A673 (cell line): Measurements from ENCODE around the gene EXOC5. TPM values are rescaled to one million over a fixed set of nuclear protein-coding genes. Genes with fewer than 3 reads are reported as not detected.

Experiments
- BruUV-seq: library from RNA; stranded (reverse); fragments of 400-500 nt; replicated peaks from 2 replicates; lab custom pipeline; 2021; lab: Mats Ljungman, UMichigan
- CTCF ChIA-PET: fragments of 300-600 bp; sonication (Branson Sonifier 250); formaldehyde crosslinking; loops from one replicate; lab custom pipeline; 2022; ENCODE audit warnings: antibody characterized with exemption; lab: Charles Lee
- POLR2A ChIA-PET: fragments of 300-600 bp; sonication (Branson Sonifier 250); formaldehyde crosslinking; loops from one replicate; lab custom pipeline; 2022; ENCODE audit warnings: antibody characterized with exemption; ENCODE audit not compliant: low non-redundant PET; lab: Charles Lee
- DNase-seq: peaks from one replicate; pipeline ENCODE4 v3.0.0-alpha.2; 2015; ENCODE audit warnings: low spot score
- H3K27ac ChIP-seq: fragments of 200-600 bp; sonication (generic); 2 replicates; pipeline ENCODE4 v1.5.1; 2016; ENCODE audit warnings: mixed run types, low read depth, mild to moderate bottlenecking, mixed read lengths, antibody characterized with exemption, low read length; ENCODE audit not compliant: poor library complexity, severe bottlenecking
- H3K27me3 ChIP-seq: fragments of 200-600 bp; sonication (generic); replicated peaks from 2 replicates; pipeline ENCODE4 v1.6.1; 2017; ENCODE audit warnings: mixed run types, low read depth, mild to moderate bottlenecking, mixed read lengths, antibody characterized with exemption, low read length; ENCODE audit not compliant: insufficient read depth, poor library complexity
- H3K36me3 ChIP-seq: fragments of 200-600 bp; sonication (generic); 2 replicates; pipeline ENCODE4 v1.6.1; 2016; ENCODE audit warnings: mixed run types, mild to moderate bottlenecking, mixed read lengths, antibody characterized with exemption, low read length; ENCODE audit not compliant: insufficient read depth, poor library complexity, severe bottlenecking
- H3K4me1 ChIP-seq: fragments of 200-600 bp; sonication (generic); 2 replicates; pipeline ENCODE4 v1.6.1; 2017; ENCODE audit warnings: mixed run types, mild to moderate bottlenecking, mixed read lengths, antibody characterized with exemption, low read length; ENCODE audit not compliant: insufficient read depth, poor library complexity, severe bottlenecking
- H3K4me3 ChIP-seq: fragments of 200-600 bp; sonication (generic); 2 replicates; pipeline ENCODE4 v1.5.1; 2016; ENCODE audit warnings: low read depth, mixed run types, mild to moderate bottlenecking, mixed read lengths, low read length; ENCODE audit not compliant: poor library complexity, severe bottlenecking
- H3K9me3 ChIP-seq: fragments of 200-600 bp; sonication (generic); 2 replicates; pipeline ENCODE4 v1.6.1; 2016; ENCODE audit warnings: mixed run types, low read depth, mild to moderate bottlenecking, mixed read lengths, antibody characterized with exemption, low read length; ENCODE audit not compliant: poor library complexity, severe bottlenecking
- CTCF ChIP-seq: fragments of 300-800, 200-600 bp; sonication (generic); conservative IDR thresholded peaks from 2 replicates; pipeline ENCODE4 v1.5.1; 2017; ENCODE audit warnings: low read depth, mild to moderate bottlenecking, antibody characterized with exemption, low read length, moderate library complexity, mixed read lengths
- EZH2 ChIP-seq: fragments of 200-600 bp; sonication (generic); IDR thresholded peaks from 2 replicates; pipeline ENCODE4 v1.6.1; 2017; ENCODE audit warnings: borderline replicate concordance, low read depth, mild to moderate bottlenecking, mixed read lengths, antibody characterized with exemption, low read length; ENCODE audit not compliant: poor library complexity, severe bottlenecking
- intact Hi-C: fragments of 100-400 bp; cut with micrococcal nuclease; formaldehyde crosslinking; loops from one replicate; pipeline ENCODE4 v1.10.0; 2022; ENCODE audit not compliant: unreplicated experiment
- total RNA-seq: library from RNA; stranded (reverse); gene quantifications from 2 replicates; pipeline ENCODE4 v1.2.3, GENCODE V29; 2021

The EXOC5 gene
- total RNA-seq, 1 experiment from 2014 or later = 132 TPM

GRCh38 chr14:57277062-57277461, 8.4 kb upstream of the EXOC5 start:
- no peaks in the 10 kb centered on the region for H3K4me1 ChIP-seq
- no peak for TF ChIP-seq EZH2
- TF ChIP-seq CTCF = no peak
- peaks cover 41% of the 10 kb centered on the region for H3K36me3 ChIP-seq
- no peak overlapping the region for H3K27ac ChIP-seq
- ChIA-PET CTCF (interaction anchor here (0.6 kb wide), 1 partner anchor 11 kb away, joined by 3 read pairs; no protein-coding TSS in a partner anchor), POLR2A (no interaction called here)
- no peak overlapping the region for H3K4me3 ChIP-seq
- DNase-seq = no peak
- BruUV-seq = no TSS peak
- no peaks in the 10 kb centered on the region for H3K27me3 ChIP-seq
- H3K9me3 ChIP-seq = no peaks in the 10 kb centered on the region
- intact Hi-C loops = no loop called here

- H3K4me1 ChIP-seq = peaks cover 4% of the 10 kb centered on the region
- no peak overlapping the region for H3K4me3 ChIP-seq
- ChIA-PET CTCF (no interaction called here), POLR2A (no interaction called here)
- no peak overlapping the region for H3K27ac ChIP-seq
- no TSS peak for BruUV-seq
- peaks cover 35% of the 10 kb centered on the region for H3K36me3 ChIP-seq
- H3K27me3 ChIP-seq = no peaks in the 10 kb centered on the region
- TF ChIP-seq EZH2 = no peak
- no peak for TF ChIP-seq CTCF
- intact Hi-C loops = no loop called here
- DNase-seq = no peak
- H3K9me3 ChIP-seq = no peaks in the 10 kb centered on the region
Observed at GRCh38 chr14:57275023-57275664, 6.4 kb upstream of the EXOC5 start.

- DNase-seq = no peak
- intact Hi-C loops = no loop called here
- TF ChIP-seq EZH2 (no peak), CTCF (no peak)
- H3K4me3 ChIP-seq = no peak overlapping the region
- H3K4me1 ChIP-seq = peaks cover 4% of the 10 kb centered on the region
- peaks cover 35% of the 10 kb centered on the region for H3K36me3 ChIP-seq
- ChIA-PET CTCF (no interaction called here), POLR2A (no interaction called here)
- BruUV-seq = no TSS peak
- H3K27ac ChIP-seq = no peak overlapping the region
- no peaks in the 10 kb centered on the region for H3K27me3 ChIP-seq
- no peaks in the 10 kb centered on the region for H3K9me3 ChIP-seq
Observed at GRCh38 chr14:57274551-57274950, 5.8 kb upstream of the EXOC5 start.
